Tibial nerve (tissue), 4 donors: ENCODE measurements around the gene SELENOH.

Source experiments
- EP300 ChIP-seq, 2 donors: sonication (generic); formaldehyde crosslinking; IDR thresholded peaks; one replicate each; pipeline ENCODE4 v1.6.1; 2017; ENCODE audit warnings: antibody characterized with exemption in 2 of 2, mild to moderate bottlenecking in 1 of 2
- POLR2A ChIP-seq, 2 donors: fragments of 450-650 bp; IDR thresholded peaks; one replicate each; pipeline ENCODE4 v1.6.1; 2017; ENCODE audit warnings: antibody characterized with exemption in 2 of 2, mild to moderate bottlenecking in 2 of 2, moderate library complexity in 2 of 2
- TF ChIP-seq, protein P1 (sequence below), 5 experiments: fragments of 200-600 bp in 3 of 5; fragments of 450-650 bp in 2 of 5; sonication (generic) in 3 of 5; IDR thresholded peaks; one replicate each; pipeline ENCODE4 v1.5.1; 2016 to 2019; ENCODE audit warnings: antibody characterized with exemption in 5 of 5, mild to moderate bottlenecking in 3 of 5, moderate library complexity in 2 of 5

DNA sequence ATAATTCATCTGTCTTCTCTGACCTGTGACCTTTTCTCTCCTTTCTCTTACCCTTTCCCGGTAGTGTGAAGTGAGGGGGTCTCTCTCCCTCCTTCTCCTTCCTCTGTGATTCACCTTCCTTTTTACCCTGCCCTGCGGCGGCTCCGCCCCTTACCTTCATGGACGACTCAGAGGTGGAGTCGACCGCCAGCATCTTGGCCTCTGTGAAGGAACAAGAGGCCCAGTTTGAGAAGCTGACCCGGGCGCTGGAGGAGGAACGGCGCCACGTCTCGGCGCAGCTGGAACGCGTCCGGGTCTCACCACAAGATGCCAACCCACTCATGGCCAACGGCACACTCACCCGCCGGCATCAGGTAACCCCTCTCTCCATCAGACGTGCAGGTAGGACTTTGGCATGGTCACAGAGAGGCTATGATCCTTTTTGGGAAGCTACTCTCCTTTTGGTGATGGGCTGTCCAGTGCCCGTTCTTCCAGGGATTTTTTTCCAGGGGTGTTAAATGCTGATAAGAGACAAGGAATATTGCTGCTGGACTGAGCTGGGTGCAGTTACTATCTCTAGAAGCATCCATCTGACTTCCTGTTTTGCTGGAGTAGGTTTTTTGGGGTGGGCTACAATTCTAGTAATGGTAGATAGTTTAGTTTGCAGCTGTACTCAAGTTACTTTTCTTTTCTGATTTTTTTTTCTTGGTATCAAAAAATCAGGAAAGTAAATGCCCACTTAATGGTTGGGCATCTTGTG is 50.2 kb downstream of the SELENOH start:
- TF ChIP-seq, protein P1, sequence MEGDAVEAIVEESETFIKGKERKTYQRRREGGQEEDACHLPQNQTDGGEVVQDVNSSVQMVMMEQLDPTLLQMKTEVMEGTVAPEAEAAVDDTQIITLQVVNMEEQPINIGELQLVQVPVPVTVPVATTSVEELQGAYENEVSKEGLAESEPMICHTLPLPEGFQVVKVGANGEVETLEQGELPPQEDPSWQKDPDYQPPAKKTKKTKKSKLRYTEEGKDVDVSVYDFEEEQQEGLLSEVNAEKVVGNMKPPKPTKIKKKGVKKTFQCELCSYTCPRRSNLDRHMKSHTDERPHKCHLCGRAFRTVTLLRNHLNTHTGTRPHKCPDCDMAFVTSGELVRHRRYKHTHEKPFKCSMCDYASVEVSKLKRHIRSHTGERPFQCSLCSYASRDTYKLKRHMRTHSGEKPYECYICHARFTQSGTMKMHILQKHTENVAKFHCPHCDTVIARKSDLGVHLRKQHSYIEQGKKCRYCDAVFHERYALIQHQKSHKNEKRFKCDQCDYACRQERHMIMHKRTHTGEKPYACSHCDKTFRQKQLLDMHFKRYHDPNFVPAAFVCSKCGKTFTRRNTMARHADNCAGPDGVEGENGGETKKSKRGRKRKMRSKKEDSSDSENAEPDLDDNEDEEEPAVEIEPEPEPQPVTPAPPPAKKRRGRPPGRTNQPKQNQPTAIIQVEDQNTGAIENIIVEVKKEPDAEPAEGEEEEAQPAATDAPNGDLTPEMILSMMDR (IDR thresholded peaks at IDR 0.05): no peak
- no peak for TF ChIP-seq POLR2A (IDR thresholded peaks at IDR 0.05)
- TF ChIP-seq EP300 (IDR thresholded peaks at IDR 0.05): no peak
